HG03025 (cell line): ENCODE measurements around the gene RAPGEF1.

Experiments used
- ATAC-seq: cut with Tn5 transposase; IDR thresholded peaks from one replicate; pipeline ENCODE4 v1.9.1; 2021; ENCODE audit warnings: mild to moderate bottlenecking, moderate library complexity; ENCODE audit not compliant: unreplicated experiment, low FRiP score

Gene RAPGEF1

DNA sequence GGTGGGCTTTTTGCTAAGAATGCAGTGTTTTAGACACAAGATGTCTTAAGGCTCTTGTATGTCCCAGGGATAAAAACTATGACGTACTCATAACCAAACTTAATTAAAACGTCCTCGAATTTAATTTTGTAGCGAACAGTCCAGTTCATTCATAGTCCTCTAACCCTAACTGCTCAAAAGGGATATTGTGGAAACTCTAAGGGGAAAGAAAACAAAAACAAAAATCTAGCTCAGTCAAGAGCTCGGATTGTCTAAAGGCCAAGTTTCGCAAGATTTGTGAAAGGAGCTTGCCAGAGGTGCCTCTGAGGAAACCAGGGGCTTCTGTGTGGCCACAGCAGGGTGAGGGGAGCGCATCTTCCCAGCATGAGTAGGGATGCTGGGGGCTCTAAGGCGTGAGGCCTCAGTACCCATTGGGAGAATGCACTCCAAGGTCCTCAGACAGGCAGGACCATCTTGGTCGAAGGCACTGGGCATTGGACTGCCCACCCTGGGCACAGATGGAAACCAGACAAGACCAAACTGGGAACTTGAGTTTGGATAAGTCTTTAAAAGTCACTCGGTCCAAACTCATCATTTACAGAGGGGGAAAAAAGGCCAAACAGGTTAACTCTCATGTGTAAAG, 122.8 kb downstream of the RAPGEF1 start:
- ATAC-seq = no peak

DNA sequence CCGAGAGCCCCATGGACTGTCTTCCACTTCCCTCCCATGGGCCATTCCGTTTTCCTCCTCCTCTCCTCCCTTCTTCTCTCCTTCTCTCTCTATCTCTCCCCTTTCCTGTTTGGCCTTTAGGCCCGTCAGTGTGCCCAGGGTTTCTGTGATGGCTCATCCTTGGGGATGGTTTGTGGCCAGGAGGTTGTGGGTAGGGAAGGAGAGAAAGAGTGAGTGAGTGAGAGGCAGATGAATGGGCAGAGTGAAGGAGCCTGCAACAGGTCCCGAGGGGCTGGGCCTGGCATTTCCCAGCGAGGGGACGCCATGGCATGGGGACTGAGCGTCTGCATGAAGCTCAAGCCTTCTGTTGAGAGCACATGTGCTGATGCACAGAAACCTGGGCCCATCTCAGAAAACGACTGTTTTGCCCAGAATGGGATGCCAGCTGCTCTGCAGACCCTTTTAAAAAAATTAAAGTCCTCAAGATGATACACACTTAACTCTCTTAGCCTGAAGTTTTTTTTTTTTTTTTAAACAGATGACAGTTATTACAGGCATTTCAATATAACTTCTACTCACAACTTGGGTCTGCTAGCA, 125.4 kb downstream of the RAPGEF1 start:
- no peak for ATAC-seq

DNA sequence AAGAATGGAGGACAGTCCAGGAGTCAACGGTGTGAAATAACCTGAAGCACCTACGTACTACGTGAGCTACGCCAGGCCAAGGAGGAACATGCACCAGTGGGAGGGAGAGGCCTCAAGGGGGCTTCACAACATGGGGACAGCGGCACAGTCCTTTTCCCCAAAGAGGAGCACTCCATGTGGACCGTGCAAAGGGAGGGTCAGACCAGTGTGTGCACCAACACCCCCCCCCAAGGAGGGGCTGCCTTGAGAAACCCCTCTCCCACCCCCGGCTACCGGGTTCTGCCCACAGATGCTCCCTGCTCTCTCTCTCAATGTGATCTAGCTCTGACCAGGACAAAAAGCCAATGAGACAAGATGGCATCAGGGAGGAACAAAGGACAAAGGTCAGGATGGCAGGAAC, 126.0 kb downstream of the RAPGEF1 start:
- no peak for ATAC-seq

DNA sequence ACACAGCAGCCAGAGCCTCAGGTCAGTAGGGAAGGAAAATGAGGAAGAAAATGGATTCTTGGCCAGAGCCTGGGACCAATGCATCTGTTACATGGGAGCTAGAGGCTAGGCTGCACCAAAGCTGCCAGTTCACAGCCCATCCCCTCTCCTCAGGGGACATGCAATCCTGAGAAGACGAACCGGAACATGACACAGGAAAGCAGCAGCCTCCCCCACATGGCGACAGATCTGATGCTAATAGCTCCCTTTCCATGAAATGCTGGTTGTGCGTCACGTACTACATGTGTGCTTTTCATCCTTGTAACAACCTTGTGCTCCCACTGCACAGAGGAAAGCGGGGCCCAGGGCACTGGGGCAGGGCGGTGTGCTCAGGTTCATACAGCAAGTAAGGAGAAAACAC, 127.0 kb downstream of the RAPGEF1 start:
- no peak for ATAC-seq

DNA sequence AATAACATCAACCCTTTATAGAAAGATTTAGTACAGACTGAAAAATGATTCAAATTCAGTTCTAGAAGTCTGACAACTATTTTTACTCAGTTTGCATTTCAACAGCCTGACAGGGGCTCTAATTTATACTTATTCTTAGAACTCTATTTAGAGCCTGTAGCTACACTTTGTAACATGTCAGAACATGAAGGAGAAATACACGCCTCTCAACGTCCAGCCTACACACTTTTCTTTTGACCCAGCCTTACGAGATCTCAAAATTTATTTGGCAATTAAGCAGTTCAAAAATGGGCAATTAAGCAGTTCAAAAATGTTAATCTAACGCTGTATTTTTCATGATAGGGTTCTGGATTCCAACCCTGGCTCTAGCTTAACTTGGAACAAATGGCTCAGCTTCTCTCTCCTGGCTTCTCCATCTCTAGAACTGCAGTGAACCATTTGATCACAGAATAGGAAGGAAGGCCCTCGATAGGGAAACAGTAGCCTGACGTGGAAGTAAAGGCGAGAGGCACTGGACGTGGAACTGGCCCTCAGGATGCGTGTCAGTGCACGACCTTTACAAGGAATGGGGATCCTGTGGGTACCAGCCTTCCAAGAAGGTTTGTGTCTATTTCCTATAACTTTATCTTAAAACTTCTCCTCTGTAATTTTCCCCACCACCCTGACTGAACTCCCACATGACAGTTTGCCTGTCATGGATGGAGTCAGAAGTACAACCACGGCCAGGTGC, 128.1 kb downstream of the RAPGEF1 start:
- ATAC-seq = no peak

DNA sequence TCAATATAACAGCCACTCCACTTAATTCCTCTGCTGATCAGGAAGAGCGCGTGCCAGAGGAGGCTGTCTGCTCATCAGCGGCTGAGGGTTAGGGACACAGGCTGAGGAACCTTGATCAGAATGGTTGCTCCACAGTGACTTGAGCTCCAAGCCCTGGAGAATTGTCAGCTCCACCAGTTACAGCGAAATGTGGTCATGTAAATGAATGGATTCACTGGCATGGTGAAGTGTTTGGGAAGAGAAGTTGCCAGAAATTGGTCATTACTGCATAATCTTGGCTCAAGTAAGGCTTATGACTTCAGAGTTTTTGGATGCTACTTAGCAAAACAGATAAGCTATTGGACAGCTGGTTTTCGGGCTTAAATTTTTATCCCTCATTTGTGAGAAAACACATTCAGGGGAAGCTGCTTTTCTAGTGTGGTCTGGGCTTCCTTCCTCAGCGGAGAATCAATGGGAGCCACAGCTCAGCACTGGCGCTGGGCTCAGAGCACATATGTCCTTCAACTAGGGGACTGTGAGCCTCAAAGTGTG, 129.6 kb downstream of the RAPGEF1 start:
- ATAC-seq = no peak

DNA sequence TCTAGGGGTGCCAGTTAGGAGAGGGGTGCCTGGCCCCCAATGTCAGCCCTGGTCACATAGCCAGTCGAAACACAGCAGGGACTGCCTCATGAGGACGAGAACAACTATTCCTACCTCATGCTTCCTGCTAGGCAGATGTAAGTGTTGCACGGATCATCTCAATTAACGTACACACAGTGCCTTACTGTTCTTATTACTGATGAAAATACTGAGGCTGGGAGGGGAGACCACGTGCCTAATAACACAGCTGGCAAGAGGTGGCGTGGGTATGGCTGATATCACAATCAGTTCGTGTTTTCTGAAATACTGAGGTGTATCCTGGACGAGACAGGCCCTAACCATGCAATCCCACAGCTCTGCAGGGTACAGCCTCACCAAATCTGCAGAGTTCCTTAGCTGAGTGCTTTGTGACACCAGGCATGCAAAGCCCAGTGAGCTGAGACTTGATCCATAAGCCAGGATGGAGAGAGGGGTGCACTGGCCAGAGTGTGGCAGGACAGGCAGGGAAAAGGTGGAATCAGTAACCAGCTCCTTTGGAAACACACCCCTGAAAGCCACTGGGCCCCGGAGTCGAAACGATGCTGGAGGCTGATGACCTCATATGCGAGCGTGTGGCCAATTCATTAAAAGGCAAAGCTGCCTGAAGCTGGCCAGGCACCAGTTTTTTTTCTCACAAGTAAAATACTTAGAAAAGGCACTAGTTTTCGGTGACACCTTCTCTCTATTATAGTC, 130.6 kb downstream of the RAPGEF1 start:
- no peak for ATAC-seq

DNA sequence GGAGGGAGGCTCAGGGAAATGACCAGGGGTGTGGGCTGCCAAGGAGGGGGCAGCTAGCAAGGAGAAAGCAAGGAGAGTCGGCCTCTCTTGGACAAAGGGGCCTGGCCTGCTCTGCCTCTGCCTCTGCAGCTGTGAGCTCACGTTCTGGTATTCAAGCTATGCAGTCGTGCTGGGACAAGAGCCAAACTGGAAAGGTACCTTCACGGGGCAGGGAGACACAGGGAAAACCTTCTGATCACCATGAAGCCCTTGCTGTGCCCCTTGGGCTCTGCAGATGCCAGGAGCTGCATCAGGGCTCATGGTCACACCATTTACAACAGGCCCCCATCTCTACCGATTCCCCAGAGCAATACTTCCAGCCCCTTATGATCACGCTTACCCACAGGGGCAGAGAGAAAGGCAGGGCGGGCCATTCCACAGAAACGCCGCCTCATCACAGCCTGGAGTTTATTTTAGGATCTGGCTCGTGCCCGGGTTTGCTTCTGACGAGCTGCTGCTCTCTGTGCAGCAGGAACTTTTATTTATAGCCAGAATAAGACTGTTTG, 131.3 kb downstream of the RAPGEF1 start:
- ATAC-seq = no peak

DNA sequence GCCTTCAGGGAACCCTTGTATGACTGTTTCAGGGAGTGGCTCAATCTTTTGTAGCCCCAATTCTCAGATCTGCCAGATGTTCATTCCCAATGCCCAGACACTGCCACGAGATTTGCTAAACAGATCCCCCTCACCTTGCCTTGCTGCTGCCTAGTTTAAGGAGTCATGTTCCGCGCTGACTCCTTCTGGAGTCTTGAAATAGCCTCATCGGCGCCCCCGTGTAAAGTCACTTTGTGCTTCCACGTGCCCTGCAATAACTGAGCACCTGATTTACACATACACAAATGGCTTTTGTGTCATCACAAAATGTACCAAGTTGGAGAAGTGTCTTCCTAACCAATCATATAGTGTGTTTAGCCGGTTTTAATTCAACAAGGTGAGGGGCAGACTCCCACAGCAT, 132.3 kb downstream of the RAPGEF1 start:
- no peak for ATAC-seq

DNA sequence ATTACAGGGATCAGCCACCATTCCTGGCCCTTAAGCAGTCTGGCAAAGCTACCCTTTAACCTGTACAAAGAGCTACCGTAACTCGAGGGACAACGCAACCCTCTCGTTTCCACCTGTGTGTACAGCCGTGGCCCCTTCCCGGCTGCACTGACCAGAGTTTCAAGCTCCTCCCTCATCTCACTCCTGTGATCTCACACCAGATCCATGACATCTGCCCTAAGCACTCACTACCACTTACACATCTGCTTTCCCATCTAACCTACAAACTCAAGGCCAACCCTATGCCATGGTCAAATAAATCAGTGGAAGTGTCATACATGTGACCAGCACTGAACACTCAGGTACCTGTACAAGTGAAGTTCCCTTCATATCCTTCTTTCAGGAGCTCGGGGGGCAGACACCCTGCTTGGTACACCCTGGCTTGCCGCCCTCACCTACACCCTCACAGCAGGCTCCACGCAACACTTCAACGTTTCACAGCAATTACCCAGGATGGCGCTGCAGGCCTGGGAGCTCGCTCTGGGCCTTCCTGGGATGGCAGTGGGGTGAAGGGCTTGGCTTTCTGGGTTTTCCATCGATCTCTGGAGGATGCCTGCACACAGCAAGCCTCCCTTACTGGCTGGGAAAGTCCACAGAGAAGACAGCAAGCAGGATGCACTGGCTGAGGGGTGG, 132.8 kb downstream of the RAPGEF1 start:
- ATAC-seq = no peak

DNA sequence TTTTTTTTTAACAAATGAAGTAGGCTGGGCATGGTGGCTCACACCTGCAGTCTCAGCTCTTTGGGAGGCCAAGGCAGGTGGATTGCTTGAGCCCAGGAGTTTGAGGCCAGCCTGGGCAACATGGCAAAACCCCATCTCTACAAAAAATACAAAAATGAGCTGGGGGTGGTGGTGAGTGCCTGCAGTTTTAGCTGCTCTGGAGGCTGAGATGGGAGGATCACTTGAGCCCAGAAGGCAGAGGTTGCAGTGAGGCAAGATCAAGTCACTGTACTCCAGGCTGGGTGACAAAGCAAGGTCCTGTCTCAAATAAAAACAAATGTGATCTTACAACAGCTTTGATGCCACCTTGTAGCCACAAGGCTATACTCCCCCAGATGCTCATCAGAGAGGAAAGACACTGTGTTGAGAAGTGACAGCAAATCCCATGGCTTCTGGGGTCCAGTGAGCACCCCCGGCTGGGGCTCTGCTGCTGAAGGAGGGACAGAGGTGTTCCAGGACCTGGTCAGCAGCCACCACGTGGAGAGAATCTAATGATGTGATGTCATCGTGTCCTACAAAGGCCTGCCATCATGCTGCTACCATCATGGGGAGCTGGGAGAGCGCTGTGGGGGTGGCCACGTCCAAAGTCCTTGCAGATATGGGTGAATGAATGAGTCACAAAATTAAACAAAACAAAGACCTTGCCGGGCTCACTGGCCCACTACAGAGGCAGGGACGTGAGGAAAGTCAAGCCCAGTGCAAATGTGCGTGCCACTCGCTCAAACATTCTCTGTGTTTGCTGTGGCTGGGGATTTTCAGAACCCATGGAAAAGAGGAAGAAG, 133.9 kb downstream of the RAPGEF1 start:
- ATAC-seq = no peak

DNA sequence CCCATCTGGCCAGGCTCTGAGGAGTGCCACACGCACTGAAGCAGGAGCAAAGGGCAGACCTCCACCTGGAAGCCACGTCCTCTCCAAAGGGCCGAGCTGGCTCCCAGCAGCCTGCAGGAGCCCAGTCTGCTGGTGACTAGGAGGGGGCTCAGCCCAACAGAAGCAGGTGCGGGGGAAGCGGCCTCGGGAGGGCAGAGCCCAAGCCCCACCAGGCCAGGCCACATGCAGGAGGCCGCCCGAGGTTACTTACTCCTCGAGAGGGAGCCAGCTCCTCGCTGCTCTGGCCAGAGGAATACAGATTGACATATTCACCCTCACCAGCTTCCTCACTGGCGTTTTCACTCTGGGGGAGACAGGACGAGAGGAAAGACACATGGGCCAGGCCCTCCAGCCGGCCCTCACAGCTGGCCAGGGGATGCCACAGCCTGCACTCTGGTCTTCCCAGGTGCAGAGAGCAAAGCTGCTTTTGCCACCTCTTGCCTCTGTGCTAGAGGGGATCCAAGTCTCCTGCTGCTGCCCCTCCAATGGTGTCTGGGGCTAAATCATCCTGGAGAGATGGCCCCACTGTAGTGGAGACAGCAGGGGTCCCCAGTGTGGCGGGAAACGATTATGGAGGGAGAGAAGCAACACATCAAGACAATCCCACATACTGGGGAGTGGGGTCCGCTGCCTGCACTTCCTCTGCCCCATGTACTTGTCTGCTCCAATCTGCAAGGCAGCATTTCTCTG, 136.0 kb downstream of the RAPGEF1 start:
- ATAC-seq = no peak

DNA sequence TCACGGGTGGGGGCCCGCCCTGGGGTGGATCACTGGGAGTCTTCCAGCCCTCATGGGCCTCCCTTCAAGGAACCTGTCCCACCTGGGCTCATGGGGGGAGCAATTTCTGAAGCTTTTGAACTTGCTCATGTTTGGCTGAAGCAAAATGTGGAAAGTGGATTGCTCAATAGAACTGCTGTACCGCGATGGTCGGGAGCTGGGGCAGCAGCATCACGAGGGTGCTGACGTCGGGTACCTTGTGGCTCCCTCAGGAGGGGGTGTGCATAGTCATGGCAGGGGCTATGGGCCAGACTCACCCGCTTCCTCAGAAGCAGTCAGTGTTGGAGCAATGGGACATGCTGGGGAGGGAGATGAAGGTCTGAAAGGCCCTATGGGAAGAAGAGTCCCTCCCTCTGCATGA, 136.7 kb downstream of the RAPGEF1 start:
- ATAC-seq = no peak

DNA sequence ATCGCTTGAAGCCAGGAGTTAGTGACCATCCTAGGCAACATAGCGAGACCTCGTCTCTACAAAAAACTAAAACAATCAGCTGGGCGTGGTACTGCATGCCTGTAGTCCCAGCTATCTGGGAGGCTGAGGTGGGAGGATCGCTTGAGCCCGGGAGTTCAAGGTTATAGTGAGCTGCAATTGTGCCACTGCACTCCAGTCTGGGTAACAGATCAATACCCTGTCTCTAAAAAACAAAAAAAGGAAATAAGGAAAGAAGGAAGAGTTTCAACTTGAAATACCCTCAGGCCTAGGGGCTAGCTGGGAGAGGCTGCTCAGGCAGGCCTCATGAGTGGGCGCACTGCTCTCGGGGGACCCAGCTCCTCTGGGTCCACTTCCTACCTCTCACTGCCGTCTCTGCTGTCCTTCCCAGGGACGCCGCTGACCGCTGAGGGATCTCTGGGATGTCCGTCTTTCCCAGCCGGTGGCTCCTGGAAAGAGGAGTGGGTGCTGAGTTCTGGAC, 138.1 kb downstream of the RAPGEF1 start:
- ATAC-seq = no peak

DNA sequence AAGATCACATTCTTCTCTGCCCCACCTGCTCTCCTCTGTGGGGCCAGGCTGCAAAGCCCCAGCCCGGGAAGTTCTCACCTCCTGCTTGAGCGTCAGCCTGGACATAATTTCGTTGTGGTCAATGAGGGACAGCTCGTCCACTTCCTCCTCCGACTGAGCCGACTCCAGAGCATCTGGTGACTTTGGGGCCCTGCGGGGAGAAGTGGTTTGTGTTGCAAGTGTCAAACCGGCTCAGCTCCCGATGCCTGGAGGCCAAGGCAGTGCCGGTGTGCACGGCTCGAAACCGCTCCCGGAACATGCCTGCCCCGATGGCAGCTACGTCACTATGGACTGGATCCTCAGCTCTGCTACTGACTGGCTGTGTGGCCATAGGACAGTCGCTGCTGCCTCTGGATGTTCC, 141.8 kb downstream of the RAPGEF1 start:
- no peak for ATAC-seq

DNA sequence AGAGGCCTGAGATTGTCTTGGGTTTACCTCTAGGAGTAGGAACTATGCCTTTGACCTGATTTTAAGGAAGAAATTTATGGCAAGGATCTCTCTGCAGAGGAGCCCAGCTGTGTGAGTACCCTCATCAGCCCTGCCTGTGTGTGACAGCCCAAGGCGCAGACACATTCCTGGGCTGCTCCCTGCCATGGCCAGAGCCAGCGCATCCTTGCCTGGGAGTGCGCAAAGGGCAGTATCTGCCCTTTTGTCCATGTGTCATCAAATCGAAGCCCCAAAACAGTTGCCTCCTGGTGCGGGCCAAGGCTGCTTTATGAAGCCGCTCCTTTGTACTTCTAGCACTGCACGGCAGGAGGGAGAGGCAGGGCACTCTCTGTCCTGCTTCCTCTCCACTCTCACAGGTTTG, 142.6 kb downstream of the RAPGEF1 start:
- ATAC-seq = no peak

DNA sequence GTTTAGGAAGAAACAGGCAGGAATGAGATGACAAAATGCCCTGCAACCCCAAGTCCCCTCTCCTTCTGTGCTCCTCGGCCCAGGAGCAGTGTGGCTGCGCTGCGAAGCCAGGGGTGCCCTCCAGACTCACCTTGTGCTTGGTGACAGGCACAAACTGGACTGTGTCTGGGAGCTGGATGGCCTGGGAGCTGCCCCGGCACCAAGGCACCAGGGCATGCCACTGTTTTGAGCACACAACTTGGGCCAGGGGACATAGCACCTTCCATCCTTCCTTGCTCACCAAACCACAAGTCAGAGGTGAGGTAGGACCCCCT, 143.5 kb downstream of the RAPGEF1 start:
- ATAC-seq = no peak

DNA sequence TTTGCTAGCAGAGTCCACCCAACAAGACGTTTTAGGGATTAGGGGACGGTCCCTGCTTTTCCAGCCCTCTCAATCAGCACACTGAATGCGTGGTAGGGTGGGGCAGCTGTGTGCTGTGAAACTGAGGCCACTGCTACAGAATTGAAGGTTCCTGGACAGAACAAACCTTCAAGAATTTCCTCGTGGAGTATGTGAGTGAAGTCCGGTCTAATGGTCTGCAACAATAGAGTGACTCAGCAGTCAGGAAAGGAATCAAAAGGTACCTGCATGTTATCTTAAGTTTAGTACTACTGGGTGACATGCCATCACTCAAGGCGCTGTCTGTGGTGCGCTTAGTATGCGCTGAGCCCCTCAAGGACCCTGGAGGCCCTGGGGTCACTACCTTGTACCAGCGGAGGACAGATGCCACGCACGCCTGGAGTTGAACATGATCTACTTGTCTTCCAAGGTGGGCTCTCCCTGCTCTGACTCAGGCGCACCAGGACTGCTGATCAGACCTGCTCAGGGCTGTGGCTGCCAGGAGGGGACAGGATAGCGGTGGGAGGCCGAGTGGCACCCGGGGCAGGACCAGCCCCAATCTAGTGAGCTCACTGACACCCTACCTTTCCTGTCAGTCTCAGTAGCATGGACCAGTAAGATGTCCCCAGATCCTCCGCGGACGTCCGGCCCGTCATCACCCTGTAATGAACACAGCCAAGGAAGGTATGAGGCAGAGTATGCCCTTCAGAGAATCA, 144.0 kb downstream of the RAPGEF1 start:
- ATAC-seq = no peak
